Vagina (tissue), 2 donors: ENCODE results near the gene THAP5. TPM values are rescaled to one million over a fixed set of nuclear protein-coding genes. Genes with fewer than 3 reads are reported as not detected.

Experiments
- DNase-seq, 2 donors: peaks; one replicate each; pipeline ENCODE4 v3.0.0-alpha.2; 2017; ENCODE audit errors: extremely low spot score in 2 of 2
- H3K27ac ChIP-seq: fragments of 200-600 bp; sonication (generic); one replicate; pipeline ENCODE4 v1.5.1; 2019
- H3K27me3 ChIP-seq: fragments of 200-600 bp; sonication (generic); one replicate; pipeline ENCODE4 v1.5.1; 2019
- H3K36me3 ChIP-seq, 2 donors: fragments of 200-600 bp; sonication (generic); one replicate each; pipeline ENCODE4 v1.5.1; 2017 to 2019
- H3K4me1 ChIP-seq: fragments of 200-600 bp; sonication (generic); one replicate; pipeline ENCODE4 v1.5.1; 2019
- H3K4me3 ChIP-seq, 2 donors: fragments of 200-600 bp; sonication (generic); 1 replicate in 1 of 2; 2 replicates in 1 of 2; pipeline ENCODE4 v1.5.1; 2016 to 2019
- H3K9me3 ChIP-seq: fragments of 200-600 bp; sonication (generic); one replicate; pipeline ENCODE4 v1.5.1; 2019
- POLR2A ChIP-seq, 2 donors: fragments of 450-650 bp; IDR thresholded peaks; one replicate each; pipeline ENCODE4 v1.6.1; 2017; ENCODE audit warnings: antibody characterized with exemption in 2 of 2, mild to moderate bottlenecking in 2 of 2, moderate library complexity in 2 of 2
- POLR2AphosphoS5 ChIP-seq, 2 donors: sonication (generic); formaldehyde crosslinking; IDR thresholded peaks; one replicate each; pipeline ENCODE4 v1.9.0; 2017; ENCODE audit warnings: antibody characterized with exemption in 2 of 2, mild to moderate bottlenecking in 2 of 2, low read depth in 1 of 2; ENCODE audit not compliant: insufficient read depth in 1 of 2
- intact Hi-C: fragments of 100-400 bp; cut with DNase I; formaldehyde crosslinking; loops from one replicate; pipeline ENCODE4 v1.15.1; 2023
- total RNA-seq: library from RNA; depleted of rRNA; stranded (reverse); fragments of >200 nt; gene quantifications from one replicate; pipeline ENCODE4 v1.2.3, GENCODE V29; 2016
- TF ChIP-seq, protein P1 (sequence below), 3 experiments: fragments of 450-650 bp in 2 of 3; fragments of 200-600 bp in 1 of 3; sonication (generic) in 1 of 3; IDR thresholded peaks; one replicate each; pipeline ENCODE4 v1.5.1; 2017 to 2019; ENCODE audit warnings: antibody characterized with exemption in 3 of 3, mild to moderate bottlenecking in 2 of 3, moderate library complexity in 2 of 3

The THAP5 gene
- total RNA-seq, 1 donor from 2014 or later: 14.5 TPM

DNA sequence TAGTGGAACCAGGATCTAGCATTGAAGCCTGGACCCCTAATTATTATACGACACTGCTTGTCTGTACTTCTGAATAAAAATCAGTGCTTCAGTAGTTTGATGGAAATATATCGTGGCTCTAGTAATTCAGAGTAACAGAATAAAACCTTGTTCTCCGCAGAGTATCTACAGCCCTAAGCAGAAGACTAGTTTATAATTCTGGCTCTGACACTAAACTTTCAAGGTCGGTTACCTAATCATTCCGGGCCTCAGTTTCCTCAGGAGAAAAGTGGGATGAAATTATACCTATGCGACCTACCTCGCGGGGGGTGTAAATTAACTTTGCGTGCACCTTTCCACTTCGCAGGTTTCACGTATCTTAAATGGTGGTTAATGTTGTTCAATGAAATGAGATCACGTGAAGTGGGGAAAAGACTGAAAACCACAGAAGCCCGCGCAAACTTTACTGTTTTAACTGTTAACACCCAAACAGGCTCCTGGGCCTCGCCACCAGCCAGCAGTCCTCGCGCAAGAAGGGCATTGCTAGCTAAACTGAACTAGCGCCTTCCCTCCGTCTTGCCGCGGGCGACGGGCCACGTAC, 615 bp downstream of the THAP5 start:
- no peak for DNase-seq
- Histone ChIP-seq H3K27me3 (no peaks in the 10 kb centered on the region), H3K4me1 (peaks cover 29% of the 10 kb centered on the region), H3K27ac (peak overlapping the region; percentile 97), H3K9me3 (no peaks in the 10 kb centered on the region), H3K36me3 (peaks cover 3 to 23% of the 10 kb centered on the region in 2 donors), H3K4me3 (peak overlapping the region; percentile 85 to 94)
- no peak for TF ChIP-seq POLR2AphosphoS5 (IDR thresholded peaks at IDR 0.05; ENCODE audit: insufficient read depth in 1 of 2, low read depth in 1 of 2)
- TF ChIP-seq, protein P1, sequence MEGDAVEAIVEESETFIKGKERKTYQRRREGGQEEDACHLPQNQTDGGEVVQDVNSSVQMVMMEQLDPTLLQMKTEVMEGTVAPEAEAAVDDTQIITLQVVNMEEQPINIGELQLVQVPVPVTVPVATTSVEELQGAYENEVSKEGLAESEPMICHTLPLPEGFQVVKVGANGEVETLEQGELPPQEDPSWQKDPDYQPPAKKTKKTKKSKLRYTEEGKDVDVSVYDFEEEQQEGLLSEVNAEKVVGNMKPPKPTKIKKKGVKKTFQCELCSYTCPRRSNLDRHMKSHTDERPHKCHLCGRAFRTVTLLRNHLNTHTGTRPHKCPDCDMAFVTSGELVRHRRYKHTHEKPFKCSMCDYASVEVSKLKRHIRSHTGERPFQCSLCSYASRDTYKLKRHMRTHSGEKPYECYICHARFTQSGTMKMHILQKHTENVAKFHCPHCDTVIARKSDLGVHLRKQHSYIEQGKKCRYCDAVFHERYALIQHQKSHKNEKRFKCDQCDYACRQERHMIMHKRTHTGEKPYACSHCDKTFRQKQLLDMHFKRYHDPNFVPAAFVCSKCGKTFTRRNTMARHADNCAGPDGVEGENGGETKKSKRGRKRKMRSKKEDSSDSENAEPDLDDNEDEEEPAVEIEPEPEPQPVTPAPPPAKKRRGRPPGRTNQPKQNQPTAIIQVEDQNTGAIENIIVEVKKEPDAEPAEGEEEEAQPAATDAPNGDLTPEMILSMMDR (IDR thresholded peaks at IDR 0.05): no peak
- no peak for TF ChIP-seq POLR2A (IDR thresholded peaks at IDR 0.05)
- intact Hi-C loops: loop anchor here (2.0 kb wide), 1 partner anchor 42 kb away; the partner anchor contains the start of gene PNPLA8

DNA sequence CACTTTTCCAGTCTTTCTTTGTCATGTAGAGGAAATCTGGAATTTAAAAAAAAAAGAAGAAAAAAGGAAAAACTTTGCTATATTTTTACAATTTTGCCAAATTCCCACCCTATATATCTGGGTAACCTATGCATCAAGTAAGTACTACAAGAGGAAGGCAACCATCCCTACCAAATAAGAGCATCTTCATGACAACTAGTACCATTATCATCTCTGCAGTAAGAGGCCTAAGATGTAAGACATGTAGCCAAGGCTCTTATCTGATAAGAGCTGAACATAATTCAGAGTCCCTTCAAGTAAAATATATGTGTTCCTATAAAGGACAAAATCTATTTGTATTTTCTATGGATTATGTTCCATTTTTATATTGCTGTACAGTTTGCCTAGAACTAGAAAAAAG, 3.5 kb downstream of the THAP5 start:
- H3K27ac ChIP-seq: no peak overlapping the region
- DNase-seq: no peak
- no peaks in the 10 kb centered on the region for H3K9me3 ChIP-seq
- no peak overlapping the region for H3K4me3 ChIP-seq
- H3K27me3 ChIP-seq: no peaks in the 10 kb centered on the region
- intact Hi-C loops: no loop called here
- peaks cover 0 to 18% of the 10 kb centered on the region in 2 donors for H3K36me3 ChIP-seq
- no peak for TF ChIP-seq POLR2A (IDR thresholded peaks at IDR 0.05)
- TF ChIP-seq, protein P1 (IDR thresholded peaks at IDR 0.05): no peak
- no peak for TF ChIP-seq POLR2AphosphoS5 (IDR thresholded peaks at IDR 0.05; ENCODE audit: insufficient read depth in 1 of 2, low read depth in 1 of 2)
- peaks cover 11% of the 10 kb centered on the region for H3K4me1 ChIP-seq

DNA sequence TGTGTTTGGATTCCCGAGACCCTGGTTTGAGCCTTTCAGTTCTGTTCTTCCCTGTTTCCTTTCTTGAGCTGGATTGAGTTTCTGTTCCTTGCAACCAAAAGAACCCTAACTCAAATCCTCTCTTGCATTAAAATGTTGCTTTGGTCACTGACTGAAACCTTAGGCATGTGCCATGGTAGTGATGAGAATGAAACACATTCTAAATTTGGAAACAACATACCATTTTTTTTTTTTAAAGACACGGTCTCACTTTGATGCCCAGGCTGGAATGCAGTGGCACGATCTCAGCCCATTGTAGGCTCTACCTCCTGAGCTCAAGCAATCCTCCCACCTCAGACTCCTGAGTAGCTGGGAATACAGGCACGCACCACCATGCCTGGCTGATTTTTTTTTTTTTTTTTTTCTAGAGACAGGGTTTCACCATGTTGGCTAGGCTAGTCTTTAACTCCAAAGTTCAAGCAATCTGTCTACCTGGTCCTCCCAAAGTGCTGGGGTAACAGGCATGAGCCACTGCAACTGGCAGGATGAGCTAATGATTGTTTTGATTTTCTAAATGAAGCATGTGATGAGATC, 8.4 kb downstream of the THAP5 start:
- peaks cover 0 to 18% of the 10 kb centered on the region in 2 donors for H3K36me3 ChIP-seq
- peaks cover 11% of the 10 kb centered on the region for H3K9me3 ChIP-seq
- no peak overlapping the region for H3K27ac ChIP-seq
- no peaks in the 10 kb centered on the region for H3K4me1 ChIP-seq
- TF ChIP-seq POLR2A (IDR thresholded peaks at IDR 0.05) (no peak), POLR2AphosphoS5 (IDR thresholded peaks at IDR 0.05; ENCODE audit: insufficient read depth in 1 of 2, low read depth in 1 of 2) (no peak)
- TF ChIP-seq, protein P1 (IDR thresholded peaks at IDR 0.05): no peak
- H3K27me3 ChIP-seq: no peaks in the 10 kb centered on the region
- H3K4me3 ChIP-seq: no peak overlapping the region
- intact Hi-C loops: no loop called here
- DNase-seq: no peak

DNA sequence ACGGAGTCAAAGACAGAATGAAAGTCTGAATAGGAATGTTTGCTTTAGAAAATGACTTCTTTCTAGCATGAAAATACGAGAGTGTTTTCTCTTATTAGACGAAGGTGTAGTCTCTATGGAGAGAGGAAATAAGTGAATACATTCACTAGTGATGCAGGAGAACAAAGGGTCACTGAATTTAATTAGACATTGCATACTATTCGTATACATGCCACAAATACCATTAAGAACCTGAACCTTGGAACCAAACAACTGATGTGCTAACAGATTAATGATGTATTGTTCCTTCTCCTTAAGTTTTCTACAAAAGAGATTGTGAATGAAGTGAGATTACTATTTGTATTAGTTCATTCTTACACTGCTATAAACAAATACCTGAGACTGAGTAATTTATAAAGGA, 10.3 kb downstream of the THAP5 start:
- DNase-seq: no peak
- Histone ChIP-seq H3K4me3 (no peak overlapping the region), H3K27ac (no peak overlapping the region), H3K27me3 (no peaks in the 10 kb centered on the region), H3K4me1 (no peaks in the 10 kb centered on the region), H3K9me3 (peaks cover 11% of the 10 kb centered on the region), H3K36me3 (peaks cover 0 to 2% of the 10 kb centered on the region in 2 donors)
- intact Hi-C loops: no loop called here
- TF ChIP-seq, protein P1 (IDR thresholded peaks at IDR 0.05): no peak
- TF ChIP-seq POLR2A (IDR thresholded peaks at IDR 0.05) (no peak), POLR2AphosphoS5 (IDR thresholded peaks at IDR 0.05; ENCODE audit: insufficient read depth in 1 of 2, low read depth in 1 of 2) (no peak)

DNA sequence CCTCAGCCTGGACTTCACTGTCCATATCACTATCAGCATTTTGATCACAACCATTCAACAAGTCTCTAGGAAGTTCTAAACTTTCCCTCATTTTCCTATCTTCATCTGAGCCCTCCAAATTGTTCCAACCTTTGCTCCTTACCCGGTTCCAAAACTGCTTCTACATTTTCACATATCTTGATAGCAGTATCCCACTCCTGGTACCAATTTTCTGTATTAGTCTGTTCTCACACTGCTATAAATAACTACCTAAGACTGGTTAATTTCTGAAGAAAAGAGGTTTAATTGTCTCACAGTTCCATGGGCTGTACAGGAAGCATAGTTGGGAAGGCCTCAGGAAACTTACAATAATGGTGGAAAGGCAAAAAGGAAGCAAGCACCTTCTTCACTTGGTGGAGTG, 11.9 kb downstream of the THAP5 start:
- Histone ChIP-seq H3K36me3 (no peaks in the 10 kb centered on the region), H3K4me3 (no peak overlapping the region), H3K4me1 (no peaks in the 10 kb centered on the region), H3K27me3 (no peaks in the 10 kb centered on the region), H3K9me3 (peaks cover 11% of the 10 kb centered on the region), H3K27ac (no peak overlapping the region)
- intact Hi-C loops: no loop called here
- TF ChIP-seq, protein P1 (IDR thresholded peaks at IDR 0.05): no peak
- no peak for TF ChIP-seq POLR2A (IDR thresholded peaks at IDR 0.05)
- no peak for TF ChIP-seq POLR2AphosphoS5 (IDR thresholded peaks at IDR 0.05; ENCODE audit: insufficient read depth in 1 of 2, low read depth in 1 of 2)
- DNase-seq: no peak
